ENCODE data around the gene MLN.

- no peak for TF ChIP-seq CTCF (conservative IDR thresholded peaks at IDR 0.05; ENCODE audit: low read depth, low read length)
- no peak for TF ChIP-seq CHD1 (IDR thresholded peaks at IDR 0.05; ENCODE audit: low read depth, low read length)
- no peak for TF ChIP-seq POLR2A (IDR thresholded peaks at IDR 0.05; ENCODE audit: low read depth, low read length)
- TF ChIP-seq SMC3 (IDR thresholded peaks at IDR 0.05; ENCODE audit: low read depth, low read length): no peak
These were observed 21.2 kb downstream of the MLN start for GRCh38 chr6:33782561-33782960.
